Fibroblast of the conjunctiva (primary cell): ENCODE results near the gene BNIP1.

Experiments used
- DNase-seq: peaks from one replicate; pipeline ENCODE4 v3.0.0-alpha.2; 2010; ENCODE audit warnings: low read depth

The BNIP1 gene

DNA sequence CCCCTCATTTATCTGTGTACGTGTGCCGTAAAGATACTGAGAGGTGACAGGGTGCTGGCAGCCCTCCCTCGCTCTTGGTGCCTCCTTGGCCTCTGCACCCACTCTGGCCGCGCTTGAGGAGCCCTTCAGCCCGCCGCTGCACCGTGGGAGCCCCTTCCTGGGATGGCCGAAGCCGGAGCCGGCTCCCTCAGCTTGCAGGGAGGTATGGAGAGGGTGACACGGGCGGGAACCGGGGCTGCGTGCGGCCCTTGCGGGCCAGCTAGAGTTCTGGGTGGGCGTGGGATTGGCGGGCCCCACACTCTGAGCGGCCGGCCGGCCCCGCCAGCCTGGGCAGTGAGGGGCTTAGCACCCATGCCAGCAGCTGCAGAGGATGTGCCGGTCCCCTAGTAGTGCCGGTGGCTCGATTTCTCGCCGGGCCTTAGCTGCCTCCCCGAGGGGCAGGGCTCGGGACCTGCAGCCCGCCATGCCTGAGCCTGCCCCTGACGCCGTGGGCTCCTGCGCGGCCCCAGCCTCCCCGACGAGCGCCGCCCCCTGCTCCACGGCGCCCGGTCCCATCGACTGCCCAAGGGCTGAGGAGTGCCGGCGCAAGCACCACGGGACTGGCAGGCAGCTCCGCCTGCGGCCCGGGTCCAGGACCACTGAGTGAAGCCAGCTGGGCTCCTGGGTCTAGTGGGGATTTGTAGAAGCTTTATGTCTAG is 69.1 kb downstream of the BNIP1 start:
- DNase-seq: no peak
